ENCODE measurements around the gene SPHK2. TPM values are rescaled to one million over a fixed set of nuclear protein-coding genes. Genes with fewer than 3 reads are reported as not detected.

The SPHK2 gene
- total and polyA plus RNA-seq, 2 of the 8 experiments (the other 6 are each of a cell fraction or from before 2014, with no cell fraction given) = 43.9 to 60.9 TPM

DNA sequence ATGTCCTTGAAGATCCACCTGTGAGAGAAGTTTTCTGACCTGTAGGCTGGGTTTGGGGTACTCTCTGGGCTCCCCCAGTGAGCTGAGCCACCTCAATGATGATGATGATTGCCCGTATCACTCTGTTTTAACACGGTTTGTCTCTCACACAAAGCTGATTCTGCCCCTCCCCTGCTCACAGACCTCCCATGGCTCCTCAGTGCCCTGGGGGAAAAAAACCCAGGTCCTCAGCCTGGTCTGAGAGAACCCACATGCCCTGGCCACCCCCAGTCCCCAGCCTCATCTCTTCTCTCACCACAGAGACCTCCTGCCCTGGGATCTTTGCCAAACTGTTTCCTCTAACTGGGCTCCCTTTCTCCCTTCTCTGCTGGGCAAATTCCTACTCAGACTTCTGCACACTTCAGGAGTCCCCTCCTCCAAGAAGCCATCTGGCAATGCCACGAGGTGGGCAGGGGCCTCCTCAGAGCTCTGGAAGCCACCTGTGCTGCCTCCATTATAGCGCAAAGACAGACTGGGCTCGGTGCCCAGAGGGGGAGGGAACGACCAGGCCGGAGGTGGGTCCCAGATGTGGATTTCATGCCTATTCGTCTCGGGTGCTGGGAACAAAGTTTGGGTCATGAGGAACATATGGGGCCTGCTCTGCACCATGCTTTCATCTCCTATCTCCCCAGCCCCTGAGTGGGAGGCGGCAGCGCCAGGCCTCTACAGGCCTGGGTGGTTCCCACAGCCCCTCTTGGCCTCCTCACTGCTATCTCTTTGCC lies 35.2 kb downstream of the SPHK2 start:
- Histone ChIP-seq H2BK5ac (ENCODE audit: low read depth, low read length) (no peak overlapping the region), H2BK120ac (replicated peaks; ENCODE audit: low read depth, low read length) (no peak overlapping the region), H3K36me3 (ENCODE audit: control insufficient read depth in 2 of 4, insufficient read depth in 4 of 4, low read length in 3 of 4) (no peaks in the 10 kb centered on the region), H2AFZ (ENCODE audit: low read length) (no peak overlapping the region), H3K4ac (replicated peaks; ENCODE audit: insufficient read length, low read depth, low read length) (no peak overlapping the region), H3K23me2 (ENCODE audit: low read depth, low read length) (no peaks in the 10 kb centered on the region), H3K4me2 (ENCODE audit: insufficient read depth in 1 of 2, low read depth in 2 of 2, low read length in 2 of 2) (no peak overlapping the region), H3K18ac (ENCODE audit: extremely low read depth, low read length) (no peak overlapping the region), H3K4me1 (replicated peaks in 1 of 4; ENCODE audit: control insufficient read depth in 3 of 4, insufficient read depth in 4 of 4, low read length in 3 of 4) (no peaks in the 10 kb centered on the region; a peak in 1 of 7 replicates), H3K79me2 (ENCODE audit: control insufficient read depth in 1 of 2, insufficient read depth in 2 of 2, low read length in 2 of 2) (no peaks in the 10 kb centered on the region), H2BK12ac (ENCODE audit: low read depth, low read length) (no peak overlapping the region), H2BK20ac (ENCODE audit: low read length) (no peak overlapping the region), H3K14ac (ENCODE audit: insufficient read length) (no peak overlapping the region), H3K27me3 (replicated peaks in 1 of 4; ENCODE audit: control insufficient read depth in 3 of 4, extremely low read depth in 1 of 4, insufficient read depth in 3 of 4, low read length in 3 of 4) (no peaks in the 10 kb centered on the region), H4K8ac (ENCODE audit: extremely low read depth, insufficient read depth, low read length) (no peak overlapping the region), H3K9me3 (ENCODE audit: insufficient read depth in 2 of 2, low read depth in 1 of 2, low read length in 1 of 2) (0 out of 4 replicates have a peak, but pooled peaks cover 0 to 3% of the 10 kb centered on the region in 2 experiments), H3K27ac (ENCODE audit: low read depth, low read length) (no peak overlapping the region), H4K20me1 (replicated peaks in 1 of 2; ENCODE audit: control insufficient read depth in 1 of 2, insufficient read depth in 2 of 2, low read length in 2 of 2) (no peaks in the 10 kb centered on the region), H2AK5ac (ENCODE audit: low read depth, low read length) (no peak overlapping the region), H3K4me3 (ENCODE audit: extremely low read depth in 1 of 4, insufficient read depth in 2 of 4, low read depth in 3 of 4, low read length in 4 of 4) (no peak overlapping the region), H2BK15ac (ENCODE audit: low read length) (no peak overlapping the region), H3K23ac (ENCODE audit: insufficient read length) (no peak overlapping the region), H4K5ac (ENCODE audit: insufficient read length, low read depth, low read length) (no peak overlapping the region), H4K91ac (replicated peaks; ENCODE audit: insufficient read length, low read length) (no peak overlapping the region), H3K56ac (replicated peaks; ENCODE audit: insufficient read length, low read depth, low read length) (no peak overlapping the region), H3K9ac (replicated peaks in 1 of 4; ENCODE audit: extremely low read depth in 1 of 4, low read depth in 3 of 4, low read length in 3 of 4) (no peak overlapping the region), H3K79me1 (ENCODE audit: low read depth, low read length) (no peaks in the 10 kb centered on the region)
- DNase-seq (ENCODE audit: low read depth in 1 of 2, low spot score in 2 of 2) (no peak), FAIRE-seq (no peak)
- ChIA-PET CTCF (ENCODE audit: partially characterized antibody) (interaction anchor here (0.6 to 1.8 kb wide), 5 partner anchors 9 to 318 kb away, joined by 3 to 5 read pairs (median 3); partner anchors contain the start of gene CA11), POLR2A (ENCODE audit: partially characterized antibody) (interaction anchor here (1.0 to 1.5 kb wide), 5 partner anchors 9 to 217 kb away, joined by 3 to 6 read pairs (median 3); partner anchors contain the start of genes CA11, IZUMO1 and PPP1R15A)
- 87% methylated on average over 10 of the region's 11 CpGs; no CpG with 5 or more reads in 1 of the 2 experiments for WGBS, 2 experiments (ENCODE audit: extremely low coverage in 1 of 2, insufficient coverage in 1 of 2, insufficient read length in 1 of 2, insufficient replicate concordance in 2 of 2, low coverage in 1 of 2, low lambda C conversion rate in 2 of 2, missing lambda C conversion rate in 1 of 2)
- TF ChIP-seq EGR1 (IDR thresholded peaks at IDR 0.05; ENCODE audit: borderline replicate concordance, low read depth, low read length) = no peak
- TF ChIP-seq CEBPB (IDR thresholded peaks at IDR 0.05; ENCODE audit: low read depth, low read length) = no peak
- TF ChIP-seq ZNF274 (IDR thresholded peaks at IDR 0.05; ENCODE audit: borderline replicate concordance, extremely low read depth, low read length) = no peak
- TF ChIP-seq TBP (IDR thresholded peaks at IDR 0.05; ENCODE audit: low read depth, low read length) = no peak
- TF ChIP-seq RNF2 (IDR thresholded peaks at IDR 0.05; ENCODE audit: borderline replicate concordance, low read depth, low read length, missing control alignments, poor library complexity, severe bottlenecking) = no peak
- no peak for TF ChIP-seq BRCA1 (IDR thresholded peaks at IDR 0.05; ENCODE audit: low read depth, low read length)
- no peak for TF ChIP-seq POLR2A (IDR thresholded peaks at IDR 0.05; ENCODE audit: control extremely low read depth in 1 of 2, low read depth in 2 of 2, low read length in 2 of 2)
- no peak for TF ChIP-seq SIN3A (conservative IDR thresholded peaks at IDR 0.05 in 1 of 2, IDR thresholded peaks at IDR 0.05 in 1 of 2; ENCODE audit: low read depth in 1 of 2, low read length in 2 of 2)
- TF ChIP-seq TAF7 (optimal IDR thresholded peaks at IDR 0.05; ENCODE audit: borderline replicate concordance, low read depth, low read length) = no peak
- no peak for TF ChIP-seq GABPA (IDR thresholded peaks at IDR 0.05; ENCODE audit: borderline replicate concordance, insufficient read depth, low read length)
- no peak for TF ChIP-seq SUZ12 (IDR thresholded peaks at IDR 0.05; ENCODE audit: low read length)
- TF ChIP-seq GTF2F1 (IDR thresholded peaks at IDR 0.05; ENCODE audit: borderline replicate concordance, low read depth, low read length) = no peak

All from H1 (cell line).